ENCODE measurements around the gene PAGE5. TPM values are rescaled to one million over a fixed set of nuclear protein-coding genes. Genes with fewer than 3 reads are reported as not detected.

The PAGE5 gene
- total RNA-seq, 1 donor from 2014 or later: not detected

DNA sequence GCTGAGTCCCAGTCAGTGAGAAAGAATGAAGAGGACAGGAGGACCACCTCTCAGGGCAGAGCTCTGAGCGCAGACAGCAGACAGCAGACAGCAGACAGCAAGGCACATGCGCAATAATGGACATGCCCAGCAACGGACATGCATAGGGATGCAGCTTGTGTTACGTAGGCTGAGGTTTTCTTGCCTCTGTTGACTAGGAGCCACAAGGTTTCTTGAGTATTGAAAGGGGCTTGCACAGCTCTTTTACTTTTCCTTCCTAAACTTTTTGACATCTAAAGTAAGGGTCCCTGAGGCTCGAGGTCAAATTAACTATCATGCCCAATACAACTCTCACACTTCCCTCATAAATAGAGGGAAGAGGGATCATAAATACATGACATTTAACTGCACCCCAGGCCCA, 44.7 kb downstream of the PAGE5 start, which contains the start of gene PAGE3:
TSS of gene PAGE3 (minus strand) at position 101 of the 400 bp plus-strand sequence. CDS start 1,013 bp downstream, outside the sequence.
- no peaks in the 10 kb centered on the region for H3K27me3 ChIP-seq
- no peak within 1 kb of the TSS for H3K4me3 ChIP-seq
- no peaks in the 10 kb centered on the region for H3K9me3 ChIP-seq
- intact Hi-C loops (cut with DNase I): no loop called here
- H3K36me3 ChIP-seq: no peaks in the 10 kb centered on the region
- no peak for TF ChIP-seq CTCF (IDR thresholded peaks at IDR 0.05)
- H3K27ac ChIP-seq: no peak within 1 kb of the TSS
- DNase-seq (ENCODE audit: low spot score in 2 of 2): no peak
- no peaks in the 10 kb centered on the region for H3K4me1 ChIP-seq

Other genes starting within 250 kb of the PAGE5 start
- gene PFKFB1, start 226.2 kb upstream of the PAGE5 start, total RNA-seq: not detected
- 31.5 TPM for gene APEX2, start 220.0 kb upstream of the PAGE5 start, total RNA-seq
- gene ALAS2, start 189.4 kb upstream of the PAGE5 start, total RNA-seq: 6.9 TPM
- not detected for gene PAGE2B, start 145.3 kb upstream of the PAGE5 start, total RNA-seq
- not detected for gene PAGE2, start 131.3 kb upstream of the PAGE5 start, total RNA-seq
- not detected for gene PAGE3, start 44.6 kb downstream of the PAGE5 start, total RNA-seq
- gene MAGEH1, start 231.8 kb downstream of the PAGE5 start, total RNA-seq: 37.3 TPM